ENCODE data around the gene CAND2.

- no peak for TF ChIP-seq EP300 (IDR thresholded peaks at IDR 0.05; ENCODE audit: borderline replicate concordance)
- TF ChIP-seq ZBTB7A (IDR thresholded peaks at IDR 0.05; ENCODE audit: low read depth), result no peak
- no peak for TF ChIP-seq MAX (IDR thresholded peaks at IDR 0.05)
- no peak for TF ChIP-seq CEBPB (IDR thresholded peaks at IDR 0.05)
- no peak for TF ChIP-seq RAD21 (IDR thresholded peaks at IDR 0.05; ENCODE audit: low read depth)
Observed at GRCh38 chr3:12852201-12852600, 55.7 kb downstream of the CAND2 start.
